Effector CD4-positive, alpha-beta T cell (primary cell): ENCODE results near the gene AOC1.

Experiments used
- DNase-seq: peaks from one replicate; pipeline ENCODE4 v3.0.0-alpha.2; 2020

Gene AOC1

DNA sequence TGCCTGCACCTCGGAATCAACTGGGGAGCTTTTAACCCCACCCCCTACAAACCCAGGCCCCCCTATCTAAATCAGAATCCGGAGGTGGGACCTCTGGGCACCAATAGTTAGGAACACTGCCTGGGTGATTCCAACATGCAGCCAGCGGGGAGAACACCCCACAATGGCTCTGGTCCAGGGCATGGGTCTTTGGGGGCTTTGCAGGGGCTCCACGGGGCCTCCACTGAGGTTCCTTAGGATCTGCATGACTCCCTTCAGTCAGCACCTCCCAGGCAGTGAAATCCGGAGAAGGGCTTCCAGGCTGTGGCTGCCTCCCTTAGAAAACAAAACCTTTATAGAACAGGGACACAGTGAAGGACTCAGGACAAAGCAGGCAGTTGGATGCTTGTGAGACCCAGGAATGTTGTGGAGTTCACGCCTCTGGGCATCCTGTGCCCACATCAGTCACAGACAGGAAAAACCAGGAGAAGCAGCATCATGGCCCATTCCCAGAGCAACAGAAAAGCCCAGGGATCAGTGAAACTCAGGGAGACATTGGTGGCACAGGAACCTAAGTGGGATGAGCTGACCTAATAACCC, 16.5 kb upstream of the AOC1 start:
- DNase-seq = no peak

DNA sequence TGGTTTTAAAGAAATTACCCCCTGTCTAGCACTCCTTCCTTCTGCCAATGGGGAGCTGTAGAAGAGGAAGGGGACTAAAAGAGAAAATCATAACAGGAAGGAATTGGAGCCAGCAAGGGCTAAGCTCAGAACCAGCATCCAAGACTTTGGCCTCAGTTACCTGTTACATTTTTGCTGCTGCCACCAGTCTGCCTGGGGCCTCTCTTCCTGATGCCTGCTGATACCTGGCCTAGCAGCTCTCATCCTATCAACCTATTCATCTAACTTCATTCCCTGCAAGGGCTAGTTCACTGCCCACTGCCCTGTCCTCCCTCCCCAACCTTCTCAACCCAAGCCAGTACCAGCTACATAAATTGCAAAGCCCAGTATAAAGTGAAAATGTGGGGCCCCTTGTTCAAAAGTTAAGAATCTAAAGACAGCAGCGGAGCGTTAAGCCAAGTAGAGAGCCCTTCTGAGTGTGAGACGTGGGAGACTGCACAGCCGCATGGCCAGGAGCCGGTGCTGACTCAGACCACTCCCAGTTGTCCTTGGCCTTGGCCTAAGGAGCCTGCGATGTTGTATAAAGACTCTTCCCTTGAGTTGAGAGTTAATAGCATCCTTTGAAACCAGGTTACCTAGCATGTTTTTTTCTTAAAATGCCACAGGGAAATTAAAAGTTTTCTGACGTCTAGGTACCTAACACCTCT, 13.2 kb upstream of the AOC1 start:
- DNase-seq = no peak

DNA sequence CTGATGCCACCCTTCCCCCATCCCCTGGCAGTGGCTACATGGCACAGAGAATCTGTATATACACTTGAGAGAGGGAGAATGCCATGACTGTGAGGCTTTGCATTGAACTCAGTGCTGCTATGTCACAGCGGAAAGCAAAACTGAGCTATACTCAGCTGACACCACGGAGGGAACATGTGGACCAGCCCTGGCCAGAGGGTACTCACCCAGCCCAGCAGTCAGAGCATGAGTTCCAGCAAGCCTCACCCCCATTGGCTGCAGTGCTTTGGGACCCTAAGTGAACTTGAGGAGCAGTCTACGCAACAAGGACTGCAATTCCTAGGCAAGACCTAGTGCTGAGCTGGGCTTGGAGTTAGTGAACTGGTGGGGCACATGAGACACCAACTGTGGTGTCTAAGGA, 10.3 kb upstream of the AOC1 start:
- no peak for DNase-seq

DNA sequence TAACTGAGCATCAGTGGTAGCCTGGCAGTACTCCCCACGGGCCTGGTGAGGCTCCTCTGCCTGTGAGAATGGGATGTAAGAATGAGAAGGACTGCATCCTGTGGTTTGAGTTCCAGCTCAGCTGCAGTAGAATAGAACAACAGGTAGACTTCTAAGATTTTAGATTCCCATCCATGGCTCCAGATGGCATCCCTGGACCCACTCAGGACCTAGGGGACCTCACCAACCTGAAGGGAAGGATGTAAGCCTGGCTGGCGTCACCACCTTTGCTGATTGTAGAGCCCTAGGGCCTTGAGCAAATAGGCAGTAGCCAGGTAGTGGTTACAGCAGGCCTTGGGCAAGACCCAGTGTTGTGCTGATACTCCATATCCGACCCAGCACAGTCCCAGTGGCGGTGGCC, 9.6 kb upstream of the AOC1 start:
- DNase-seq = no peak

DNA sequence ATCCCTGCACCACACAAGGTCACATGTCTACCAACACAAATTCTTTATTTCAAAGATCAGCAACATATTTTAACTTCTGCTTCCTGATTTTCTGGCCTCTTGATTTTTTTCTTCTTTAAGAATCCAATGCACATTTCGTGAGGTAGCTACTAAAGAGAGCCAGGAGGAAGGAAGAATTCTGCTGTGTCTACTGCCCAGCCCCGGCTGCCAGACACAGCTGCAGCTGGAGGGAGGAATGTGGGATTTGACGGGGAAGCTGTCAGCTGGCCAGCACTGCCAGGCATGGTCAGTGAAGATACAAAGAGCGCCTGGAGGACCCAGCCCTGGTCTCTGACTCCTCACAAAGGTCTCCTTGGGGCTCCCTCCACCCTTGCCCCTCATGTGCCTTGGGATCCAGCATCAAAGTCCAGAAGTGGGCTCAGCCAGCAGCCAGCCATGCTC, 6.9 kb upstream of the AOC1 start:
- DNase-seq = no peak

DNA sequence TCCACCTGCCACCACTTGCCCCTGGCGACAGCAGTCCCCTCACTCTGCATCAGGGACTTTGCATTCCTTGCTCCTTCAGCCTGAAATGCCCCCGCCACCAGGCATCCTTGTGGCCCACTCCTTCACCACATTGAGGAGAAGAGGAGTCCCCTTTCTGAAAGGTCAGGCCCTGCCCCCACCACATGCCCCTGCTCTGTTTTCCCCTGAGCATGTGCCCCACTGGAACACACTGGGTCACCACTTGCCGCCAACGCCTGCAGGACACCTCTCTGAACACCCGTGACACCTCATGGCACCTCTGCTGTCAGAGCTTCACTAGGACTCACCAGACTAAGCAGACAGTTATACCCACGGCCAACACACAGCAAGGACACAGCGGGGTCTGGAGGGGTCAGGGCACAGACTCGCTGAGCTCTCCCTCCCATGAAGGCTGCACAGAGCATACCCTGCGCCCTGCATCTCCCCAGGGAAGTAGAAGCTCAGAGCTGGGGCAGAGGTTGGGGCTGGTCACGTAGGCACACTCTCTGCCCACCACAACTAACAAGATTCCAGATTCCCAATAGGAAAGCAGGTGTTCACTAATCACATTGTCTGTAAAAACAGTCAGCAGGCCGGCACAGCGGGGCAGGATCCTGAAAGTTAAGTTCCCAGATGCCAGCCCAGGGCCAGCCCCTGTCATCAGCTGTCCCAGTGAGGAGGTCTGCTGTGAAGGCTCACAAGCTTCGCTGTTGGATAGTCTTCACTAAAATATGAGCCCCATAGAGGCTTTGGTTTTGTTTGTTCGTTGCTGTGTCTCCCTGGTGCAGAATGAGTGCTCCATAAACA, 5.8 kb upstream of the AOC1 start:
- DNase-seq = no peak

DNA sequence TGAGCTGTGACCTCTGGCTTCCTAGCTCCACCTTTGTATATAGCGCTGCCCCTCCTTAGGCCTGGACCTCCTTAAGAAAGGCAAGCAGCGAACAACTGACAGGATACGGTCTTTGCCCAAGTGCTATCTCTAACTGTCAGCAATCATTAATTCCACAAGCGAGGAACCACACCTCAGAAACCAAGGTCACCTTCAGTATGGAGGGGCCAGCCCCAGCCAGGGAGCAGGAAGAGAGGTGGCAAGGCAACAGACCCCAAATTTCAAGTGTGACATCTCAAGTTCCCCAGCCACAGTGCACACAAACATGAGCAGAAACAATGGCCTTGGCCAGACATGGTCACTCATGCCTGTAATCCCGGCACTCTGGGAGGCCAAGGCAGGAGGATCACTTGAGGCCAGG, 4.8 kb upstream of the AOC1 start:
- no peak for DNase-seq

DNA sequence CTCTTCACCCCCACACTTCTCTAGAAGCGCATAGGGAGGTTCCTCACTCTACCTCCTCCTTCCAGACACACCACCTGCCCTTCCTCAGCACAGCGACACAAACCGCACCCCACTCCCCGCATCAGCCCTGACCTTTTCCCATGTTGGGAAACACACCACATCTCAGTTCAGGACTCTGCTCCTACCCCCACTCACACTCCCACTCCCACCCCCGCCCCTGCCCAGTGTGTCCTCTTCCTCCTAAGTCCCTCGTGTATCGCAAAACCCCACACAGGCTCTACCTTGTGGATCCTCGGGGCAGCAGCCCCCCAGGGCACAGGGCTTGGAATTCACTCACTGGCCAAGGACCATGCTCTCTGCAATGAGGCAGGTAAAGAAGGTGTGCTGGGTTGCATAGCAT, 4.2 kb upstream of the AOC1 start:
- no peak for DNase-seq

DNA sequence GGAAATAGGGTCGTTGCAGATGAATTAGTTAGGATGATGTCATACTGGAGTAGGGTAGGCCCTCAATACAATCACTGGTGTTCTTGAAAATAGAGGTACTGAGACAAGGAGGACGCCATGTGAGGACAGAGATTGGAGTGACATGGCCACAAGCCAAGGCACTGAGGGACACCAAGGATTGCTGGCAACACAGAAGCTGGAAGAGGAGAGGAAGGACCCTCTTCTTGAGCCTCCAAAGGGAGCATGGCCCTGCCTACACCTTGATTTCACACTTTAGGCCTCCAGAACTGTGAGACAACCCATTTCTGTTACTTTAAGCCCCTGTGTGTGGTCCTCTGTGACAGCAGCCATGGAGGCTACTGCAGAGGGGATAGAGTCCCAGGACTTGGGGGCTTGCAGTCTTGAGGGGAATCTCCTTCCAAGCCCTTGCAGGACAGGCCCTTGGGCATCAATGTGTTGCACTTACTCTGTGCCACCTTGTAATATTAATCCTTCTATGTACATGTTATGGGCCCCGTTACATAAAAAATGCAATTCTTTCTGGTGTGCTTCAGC, 3.7 kb upstream of the AOC1 start:
- DNase-seq = no peak

DNA sequence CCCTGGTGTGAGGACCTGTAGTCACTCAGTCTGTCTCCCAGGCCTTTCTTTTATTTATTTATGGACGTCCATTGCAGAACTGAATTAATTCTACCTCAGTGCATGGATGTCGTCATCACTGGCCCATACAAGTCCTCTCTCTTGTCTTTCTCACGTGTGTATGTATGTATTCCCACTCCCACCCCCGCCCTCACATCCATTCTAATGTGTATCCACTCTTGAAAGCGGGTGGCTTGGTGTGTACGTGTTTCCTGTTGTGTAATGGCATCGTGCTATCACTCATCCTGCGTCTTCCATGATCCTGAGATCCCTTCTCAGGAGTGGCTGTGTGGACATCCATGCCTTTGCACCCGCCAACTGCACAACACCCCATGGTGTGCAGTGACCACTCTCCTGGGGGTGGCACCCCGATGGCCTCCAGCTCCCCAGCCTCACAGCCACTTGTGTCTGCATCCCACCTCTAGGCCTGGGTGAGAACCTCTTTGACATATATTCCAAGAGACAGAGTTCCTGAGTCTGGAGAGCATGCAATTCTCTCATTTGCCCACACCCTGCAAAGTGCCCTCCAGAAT, 3.0 kb upstream of the AOC1 start:
- no peak for DNase-seq

DNA sequence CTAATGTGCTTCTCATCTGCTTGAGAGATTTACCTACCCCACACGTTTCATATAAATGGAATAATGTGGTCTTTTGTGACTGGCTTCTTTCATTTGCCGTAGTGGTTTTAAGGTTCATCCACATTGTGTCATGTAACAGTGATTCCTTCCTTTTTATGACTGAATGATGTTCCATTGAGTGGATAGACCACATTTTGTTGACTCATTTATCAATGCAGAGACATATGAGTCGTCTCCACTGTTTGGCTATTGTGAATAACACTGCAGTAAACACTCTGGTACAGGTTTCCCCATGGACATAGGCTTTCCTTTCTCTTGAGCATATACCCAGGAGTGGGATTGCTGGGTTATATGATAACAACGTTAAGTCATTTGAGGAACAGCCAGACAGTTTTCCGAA, 2.0 kb upstream of the AOC1 start:
- DNase-seq = no peak

DNA sequence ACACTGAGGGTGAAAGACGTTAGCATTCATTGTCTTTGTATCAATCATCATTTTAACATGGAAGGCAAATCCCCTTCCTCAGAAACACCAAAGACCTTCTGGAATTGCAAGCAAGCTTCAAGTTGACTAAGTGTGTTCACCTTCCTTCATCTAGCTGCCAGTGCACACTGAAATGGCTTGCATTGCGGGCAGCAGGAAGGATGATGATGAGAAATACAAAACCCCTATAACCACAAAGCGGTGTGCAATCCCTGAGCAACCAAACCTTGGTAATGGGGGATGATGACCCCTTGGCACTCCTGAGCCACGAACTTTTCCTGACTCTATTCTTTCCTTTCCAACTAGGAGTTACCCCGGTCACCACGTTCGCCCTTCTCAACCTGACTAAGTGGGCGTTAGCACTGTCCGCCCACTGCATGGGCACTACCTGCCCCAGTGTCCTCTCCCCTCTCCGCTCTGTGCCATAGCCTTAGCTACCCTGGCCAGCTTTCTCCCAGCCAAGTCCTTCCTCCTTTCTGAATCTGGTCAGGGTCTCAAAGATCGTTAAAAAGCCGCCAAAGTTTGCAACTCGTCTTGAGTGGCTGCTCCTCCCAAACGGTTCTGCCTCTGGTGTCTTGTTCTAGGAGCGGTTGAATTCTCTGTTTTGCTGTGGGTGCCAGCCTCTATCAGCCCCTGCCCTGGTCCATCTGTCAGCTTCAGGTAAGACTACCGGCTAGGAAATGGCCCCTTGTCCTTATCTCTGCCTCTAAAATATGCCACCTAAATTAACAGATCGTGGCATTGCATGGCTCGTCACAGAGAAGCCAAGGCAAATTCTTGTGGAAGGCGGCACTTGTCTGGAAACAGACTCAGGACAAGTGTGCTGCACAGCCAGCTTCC, 586 bp upstream of the AOC1 start:
- no peak for DNase-seq

DNA sequence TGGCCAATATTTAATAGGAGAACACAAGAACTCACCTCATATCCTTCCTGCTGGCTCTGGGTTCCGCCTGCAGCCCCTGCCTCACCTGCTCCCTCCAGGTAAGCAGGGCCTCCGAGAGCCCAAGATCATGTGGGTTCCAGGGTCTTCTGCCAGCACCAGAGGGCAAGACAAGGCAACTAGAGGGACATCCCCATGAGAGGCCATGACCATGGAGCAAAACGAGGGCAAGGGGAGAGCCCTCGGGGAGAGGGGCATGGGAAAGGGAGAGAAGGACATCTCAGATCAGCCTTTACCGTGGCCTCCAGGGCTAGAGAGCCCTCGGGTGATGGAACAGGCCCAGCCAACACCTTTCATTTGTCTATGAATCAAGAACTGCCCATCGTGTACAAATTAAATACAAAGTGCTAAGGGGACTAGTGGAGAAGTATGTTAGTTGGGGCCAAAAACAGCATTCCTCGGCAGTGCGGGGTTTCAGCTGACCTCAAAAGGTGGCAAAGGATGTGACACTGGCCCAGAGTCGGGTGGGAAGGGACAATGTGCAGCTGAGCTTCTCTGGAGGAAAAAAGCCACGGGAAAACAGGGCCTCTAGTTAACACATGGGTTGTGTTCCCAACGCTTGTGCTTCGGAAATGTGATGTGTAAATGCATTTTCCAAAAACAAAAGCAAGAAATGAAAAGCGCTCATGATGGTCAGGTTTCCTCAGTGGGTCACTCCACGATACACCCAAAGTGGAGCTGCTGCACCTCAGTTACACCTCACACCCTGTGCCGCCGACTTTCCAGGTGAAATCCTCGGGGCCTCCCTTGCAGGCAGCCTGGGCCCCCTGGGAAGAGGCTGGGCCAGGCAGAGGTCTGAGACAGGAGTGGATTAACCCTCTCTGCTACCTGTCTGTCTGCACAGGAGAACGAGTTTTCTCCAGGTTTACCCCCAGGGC, 2.0 kb downstream of the AOC1 start:
- no peak for DNase-seq

DNA sequence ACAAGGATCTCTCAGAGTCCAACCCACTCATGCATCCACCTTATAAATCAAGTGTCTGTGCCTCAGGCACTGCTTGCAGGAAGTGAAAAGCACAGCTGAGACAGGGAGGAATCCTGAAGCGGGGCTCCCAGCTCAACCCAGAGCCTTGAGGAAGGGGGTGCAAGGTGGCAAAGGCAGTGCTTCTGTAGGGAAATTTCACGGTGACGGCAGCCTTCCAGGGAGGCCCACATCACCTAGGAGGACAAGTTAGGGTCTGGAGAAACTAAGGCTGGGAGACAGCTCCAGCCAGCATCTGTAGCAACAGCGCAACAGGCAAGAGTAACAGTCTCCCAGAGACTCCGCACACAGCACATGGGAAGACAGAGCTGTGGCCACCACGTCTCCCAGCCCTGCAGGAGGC, 2.7 kb downstream of the AOC1 start:
- DNase-seq = no peak

DNA sequence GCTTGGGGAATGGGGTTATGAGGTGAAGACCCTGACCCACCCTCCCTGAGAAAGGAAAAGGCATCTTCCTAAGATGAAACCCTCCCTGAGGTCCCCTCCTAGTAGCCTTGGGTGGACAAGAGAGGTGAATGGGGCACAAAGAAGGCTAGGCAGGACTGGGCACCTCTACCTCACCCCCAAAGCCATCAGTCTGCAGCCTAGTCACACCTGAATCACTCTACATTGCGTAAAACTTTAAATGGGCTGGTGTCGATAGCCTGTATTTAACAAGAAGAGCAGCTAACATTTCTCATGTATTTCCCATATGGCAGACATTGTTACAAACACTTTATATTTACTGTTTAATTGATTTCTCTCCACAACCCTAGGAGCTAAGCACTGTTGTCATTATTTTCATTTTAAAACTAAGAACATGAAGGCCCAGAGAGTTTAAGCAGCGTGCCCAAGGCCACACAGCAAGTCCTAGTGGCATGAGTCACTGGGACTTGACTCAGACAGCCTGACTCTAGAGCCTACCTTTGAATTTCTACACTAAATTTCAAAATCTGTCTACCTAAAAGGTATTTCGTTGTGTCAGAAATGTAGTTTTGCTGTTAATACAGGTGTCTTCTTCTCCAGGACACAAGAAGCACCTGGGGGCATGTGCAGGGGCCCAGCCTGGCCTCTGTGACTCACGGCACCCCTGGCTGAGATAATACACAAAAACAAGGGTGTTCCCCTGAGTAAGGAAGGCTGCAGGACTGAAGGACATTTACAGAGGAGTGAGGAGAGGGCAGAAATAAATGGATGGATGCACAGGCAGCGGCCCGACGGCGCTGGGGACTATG, 3.4 kb downstream of the AOC1 start:
- no peak for DNase-seq

DNA sequence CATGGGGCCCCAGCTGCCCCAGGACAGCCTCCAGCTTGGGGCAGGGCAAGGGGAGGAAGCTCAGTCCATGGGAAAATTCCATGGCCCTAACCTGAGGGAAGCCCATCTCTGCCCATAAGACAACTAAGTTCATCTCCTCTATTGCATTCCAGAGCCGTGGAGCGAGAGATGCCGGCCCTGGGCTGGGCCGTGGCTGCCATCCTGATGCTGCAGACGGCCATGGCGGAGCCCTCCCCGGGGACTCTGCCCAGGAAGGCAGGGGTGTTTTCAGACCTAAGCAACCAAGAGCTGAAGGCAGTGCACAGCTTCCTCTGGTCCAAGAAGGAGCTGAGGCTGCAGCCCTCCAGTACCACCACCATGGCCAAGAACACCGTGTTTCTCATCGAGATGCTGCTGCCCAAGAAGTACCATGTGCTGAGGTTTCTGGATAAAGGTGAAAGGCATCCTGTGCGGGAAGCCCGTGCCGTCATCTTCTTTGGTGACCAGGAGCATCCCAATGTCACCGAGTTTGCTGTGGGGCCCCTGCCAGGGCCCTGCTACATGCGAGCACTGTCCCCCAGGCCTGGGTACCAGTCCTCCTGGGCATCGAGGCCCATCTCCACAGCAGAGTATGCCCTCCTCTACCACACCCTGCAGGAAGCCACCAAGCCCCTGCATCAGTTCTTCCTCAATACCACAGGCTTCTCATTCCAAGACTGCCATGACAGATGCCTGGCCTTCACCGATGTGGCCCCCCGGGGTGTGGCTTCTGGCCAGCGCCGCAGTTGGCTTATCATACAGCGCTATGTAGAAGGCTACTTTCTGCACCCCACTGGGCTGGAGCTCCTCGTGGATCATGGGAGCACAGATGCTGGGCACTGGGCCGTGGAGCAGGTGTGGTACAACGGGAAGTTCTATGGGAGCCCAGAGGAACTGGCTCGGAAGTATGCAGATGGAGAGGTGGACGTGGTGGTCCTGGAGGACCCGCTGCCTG, 4.3 kb downstream of the AOC1 start:
- no peak for DNase-seq

DNA sequence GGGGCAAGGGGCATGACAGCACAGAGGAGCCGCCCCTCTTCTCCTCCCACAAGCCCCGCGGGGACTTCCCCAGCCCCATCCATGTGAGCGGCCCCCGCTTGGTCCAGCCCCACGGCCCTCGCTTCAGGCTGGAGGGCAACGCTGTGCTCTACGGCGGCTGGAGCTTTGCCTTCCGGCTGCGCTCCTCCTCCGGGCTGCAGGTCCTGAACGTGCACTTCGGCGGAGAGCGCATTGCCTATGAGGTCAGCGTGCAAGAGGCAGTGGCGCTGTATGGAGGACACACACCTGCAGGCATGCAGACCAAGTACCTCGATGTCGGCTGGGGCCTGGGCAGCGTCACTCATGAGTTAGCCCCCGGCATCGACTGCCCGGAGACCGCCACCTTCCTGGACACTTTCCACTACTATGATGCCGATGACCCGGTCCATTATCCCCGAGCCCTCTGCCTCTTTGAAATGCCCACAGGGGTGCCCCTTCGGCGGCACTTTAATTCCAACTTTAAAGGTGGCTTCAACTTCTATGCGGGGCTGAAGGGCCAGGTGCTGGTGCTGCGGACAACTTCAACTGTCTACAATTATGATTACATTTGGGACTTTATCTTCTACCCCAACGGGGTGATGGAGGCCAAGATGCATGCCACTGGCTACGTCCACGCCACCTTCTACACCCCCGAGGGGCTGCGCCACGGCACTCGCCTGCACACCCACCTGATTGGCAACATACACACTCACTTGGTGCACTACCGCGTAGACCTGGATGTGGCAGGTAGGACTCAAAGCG, 5.1 kb downstream of the AOC1 start:
- no peak for DNase-seq
